ENCODE results near the gene BMPR1A. TPM values are rescaled to one million over a fixed set of nuclear protein-coding genes. Genes with fewer than 3 reads are reported as not detected.

The BMPR1A gene
- total RNA-seq, 2 donors from 2014 or later = 53.9 to 58.1 TPM

DNA sequence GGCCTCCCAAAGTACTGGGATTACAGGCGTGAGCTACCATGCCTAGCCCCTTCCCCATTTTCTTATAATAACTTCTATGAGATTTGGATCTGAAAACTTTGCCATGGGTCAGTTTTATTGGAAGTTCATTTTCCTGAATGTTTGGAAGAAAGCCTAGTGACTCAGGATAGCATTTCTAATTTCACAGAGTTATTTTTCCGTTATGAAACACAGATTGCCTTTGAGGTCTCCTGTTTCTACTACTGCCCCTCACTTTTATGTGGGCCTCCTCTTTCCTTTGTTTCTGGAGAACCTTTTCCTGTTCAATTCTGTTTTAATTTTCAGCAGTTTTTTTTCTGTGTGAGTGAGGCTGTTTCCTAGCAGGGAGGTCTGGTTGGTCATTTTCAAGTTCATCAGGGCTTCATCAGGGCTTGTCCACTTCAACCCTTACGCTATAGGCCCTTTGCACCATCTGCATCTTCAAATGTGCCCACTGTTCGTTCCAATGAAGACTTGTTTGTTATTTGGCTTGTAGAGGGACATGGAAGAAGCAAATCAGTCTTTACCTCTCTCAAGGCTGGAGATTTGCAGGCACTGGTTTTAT, 58.7 kb downstream of the BMPR1A start:
- no peak for DNase-seq (ENCODE audit: low spot score)

DNA sequence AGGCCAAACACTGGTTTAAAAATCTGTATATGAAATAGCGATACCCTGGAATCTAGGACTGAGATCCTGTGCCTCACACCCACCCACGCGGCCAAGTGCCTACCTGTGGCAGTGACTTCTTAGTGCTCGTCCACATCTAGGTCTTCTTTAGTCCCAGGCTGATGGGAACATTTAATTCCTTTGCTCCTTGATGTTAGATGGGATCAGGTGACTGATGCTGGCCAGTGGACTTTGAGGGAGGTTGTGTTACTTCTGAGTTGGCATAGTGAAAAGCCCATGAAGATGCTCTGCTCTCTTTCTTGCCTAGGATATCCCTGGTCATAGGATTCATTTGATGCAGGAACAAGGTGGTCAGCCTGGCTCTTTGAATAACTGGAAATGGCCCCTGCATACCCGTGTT, 59.2 kb downstream of the BMPR1A start:
- intact Hi-C loops (cut with DNase I) = no loop called here
- WGBS = 87% methylated on average over 5 of the region's 5 CpGs
- Histone ChIP-seq H3K36me3 (no peaks in the 10 kb centered on the region), H3K9me3 (no peaks in the 10 kb centered on the region), H3K4me1 (replicated peaks) (no peaks in the 10 kb centered on the region), H3K4me3 (no peak overlapping the region), H3K27ac (no peak overlapping the region), H3K27me3 (replicated peaks; ENCODE audit: insufficient read depth) (no peaks in the 10 kb centered on the region)
- TF ChIP-seq POLR2AphosphoS5 (IDR thresholded peaks at IDR 0.05) = no peak
- TF ChIP-seq, protein P1, sequence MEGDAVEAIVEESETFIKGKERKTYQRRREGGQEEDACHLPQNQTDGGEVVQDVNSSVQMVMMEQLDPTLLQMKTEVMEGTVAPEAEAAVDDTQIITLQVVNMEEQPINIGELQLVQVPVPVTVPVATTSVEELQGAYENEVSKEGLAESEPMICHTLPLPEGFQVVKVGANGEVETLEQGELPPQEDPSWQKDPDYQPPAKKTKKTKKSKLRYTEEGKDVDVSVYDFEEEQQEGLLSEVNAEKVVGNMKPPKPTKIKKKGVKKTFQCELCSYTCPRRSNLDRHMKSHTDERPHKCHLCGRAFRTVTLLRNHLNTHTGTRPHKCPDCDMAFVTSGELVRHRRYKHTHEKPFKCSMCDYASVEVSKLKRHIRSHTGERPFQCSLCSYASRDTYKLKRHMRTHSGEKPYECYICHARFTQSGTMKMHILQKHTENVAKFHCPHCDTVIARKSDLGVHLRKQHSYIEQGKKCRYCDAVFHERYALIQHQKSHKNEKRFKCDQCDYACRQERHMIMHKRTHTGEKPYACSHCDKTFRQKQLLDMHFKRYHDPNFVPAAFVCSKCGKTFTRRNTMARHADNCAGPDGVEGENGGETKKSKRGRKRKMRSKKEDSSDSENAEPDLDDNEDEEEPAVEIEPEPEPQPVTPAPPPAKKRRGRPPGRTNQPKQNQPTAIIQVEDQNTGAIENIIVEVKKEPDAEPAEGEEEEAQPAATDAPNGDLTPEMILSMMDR (IDR thresholded peaks at IDR 0.05) = no peak
- TF ChIP-seq POLR2A (IDR thresholded peaks at IDR 0.05) = no peak
- no peak for DNase-seq (ENCODE audit: low spot score)

More for the DNA sequence above, 58.7 kb downstream of the BMPR1A start:
- no peak overlapping the region for H3K4me3 ChIP-seq
- H3K27me3 ChIP-seq (replicated peaks; ENCODE audit: insufficient read depth) = no peaks in the 10 kb centered on the region
- no peak for TF ChIP-seq POLR2A (IDR thresholded peaks at IDR 0.05)
- TF ChIP-seq, protein P1 (IDR thresholded peaks at IDR 0.05) = no peak
- no peak for TF ChIP-seq POLR2AphosphoS5 (IDR thresholded peaks at IDR 0.05)
- intact Hi-C loops (cut with DNase I) = no loop called here
- no peaks in the 10 kb centered on the region for H3K9me3 ChIP-seq
- no peaks in the 10 kb centered on the region for H3K36me3 ChIP-seq
- no peak overlapping the region for H3K27ac ChIP-seq
- H3K4me1 ChIP-seq (replicated peaks) = no peaks in the 10 kb centered on the region
- 69% methylated on average over 4 of the region's 4 CpGs for WGBS

DNA sequence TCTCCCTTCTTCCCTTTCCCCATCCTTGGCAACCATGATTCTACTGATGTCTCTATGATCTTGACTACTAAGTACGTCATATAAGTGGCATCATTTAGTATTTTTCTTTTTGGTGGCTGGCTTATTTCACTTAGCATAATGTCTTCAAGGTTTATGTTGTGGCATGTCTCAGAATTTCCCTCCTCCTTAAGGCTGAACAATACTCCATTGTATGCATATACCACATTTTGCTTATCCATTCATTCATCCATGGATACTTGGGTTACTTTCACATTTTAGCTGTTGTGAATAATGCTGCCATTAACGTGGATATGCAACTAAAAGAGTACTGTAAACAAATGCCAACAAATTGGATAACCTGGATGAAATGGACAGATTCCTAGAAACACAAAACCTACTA, 60.8 kb downstream of the BMPR1A start:
- Histone ChIP-seq H3K27me3 (replicated peaks; ENCODE audit: insufficient read depth) (no peaks in the 10 kb centered on the region), H3K4me1 (replicated peaks) (no peaks in the 10 kb centered on the region), H3K27ac (no peak overlapping the region), H3K9me3 (no peaks in the 10 kb centered on the region), H3K4me3 (no peak overlapping the region), H3K36me3 (no peaks in the 10 kb centered on the region)
- intact Hi-C loops (cut with DNase I) = no loop called here
- no peak for DNase-seq (ENCODE audit: low spot score)
- 58% methylated on average over 2 of the region's 2 CpGs for WGBS
- no peak for TF ChIP-seq POLR2AphosphoS5 (IDR thresholded peaks at IDR 0.05)
- TF ChIP-seq, protein P1 (IDR thresholded peaks at IDR 0.05) = no peak
- no peak for TF ChIP-seq POLR2A (IDR thresholded peaks at IDR 0.05)

DNA sequence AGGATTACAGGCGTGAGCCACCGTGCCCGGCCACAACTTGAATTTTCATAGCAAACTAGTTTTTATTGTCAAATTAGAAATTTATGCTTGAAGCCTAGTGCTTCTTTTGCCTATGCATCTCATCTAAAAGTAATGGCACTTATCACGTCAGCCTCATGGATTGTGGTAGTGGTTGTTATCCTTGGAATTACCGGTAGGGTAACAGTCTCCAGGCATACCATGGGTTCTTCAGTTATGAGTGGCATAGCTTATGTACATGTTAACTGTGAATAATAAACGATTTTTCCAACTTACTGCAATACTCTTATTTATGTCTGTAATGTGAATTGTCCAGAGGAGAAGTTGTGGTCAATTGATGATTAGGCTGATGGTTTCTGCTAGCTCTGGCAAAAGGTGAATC, 63.1 kb downstream of the BMPR1A start:
- H3K9me3 ChIP-seq = no peaks in the 10 kb centered on the region
- H3K27me3 ChIP-seq (replicated peaks; ENCODE audit: insufficient read depth) = no peaks in the 10 kb centered on the region
- no peak for DNase-seq (ENCODE audit: low spot score)
- no peak overlapping the region for H3K4me3 ChIP-seq
- intact Hi-C loops (cut with DNase I) = no loop called here
- H3K36me3 ChIP-seq = no peaks in the 10 kb centered on the region
- H3K4me1 ChIP-seq (replicated peaks) = peaks cover 3% of the 10 kb centered on the region
- 86% methylated on average over 6 of the region's 6 CpGs for WGBS
- no peak overlapping the region for H3K27ac ChIP-seq
- TF ChIP-seq POLR2AphosphoS5 (IDR thresholded peaks at IDR 0.05) = no peak
- no peak for TF ChIP-seq POLR2A (IDR thresholded peaks at IDR 0.05)
- TF ChIP-seq, protein P1 (IDR thresholded peaks at IDR 0.05) = no peak

DNA sequence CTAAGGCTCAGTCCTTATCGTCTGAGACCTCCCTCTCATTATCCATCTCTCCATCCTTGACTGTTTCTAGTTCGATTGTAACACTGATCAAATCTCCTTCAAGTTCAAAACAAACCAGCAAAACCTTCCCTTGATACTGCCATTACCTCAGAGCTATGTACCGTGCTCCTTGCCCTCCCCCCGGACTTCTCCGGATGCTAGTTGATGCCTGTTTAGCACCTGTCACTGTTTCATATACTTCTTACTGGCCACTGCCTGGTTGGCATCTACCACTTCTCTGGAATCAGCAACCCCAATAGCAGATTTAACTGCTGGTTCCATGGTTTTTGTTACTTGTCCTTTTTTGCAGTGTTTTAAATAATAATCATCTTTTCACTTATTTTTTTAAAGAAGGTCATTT, 64.1 kb downstream of the BMPR1A start:
- DNase-seq (ENCODE audit: low spot score) = no peak
- 91% methylated on average over 5 of the region's 5 CpGs for WGBS
- Histone ChIP-seq H3K4me3 (no peak overlapping the region), H3K27me3 (replicated peaks; ENCODE audit: insufficient read depth) (no peaks in the 10 kb centered on the region), H3K9me3 (no peaks in the 10 kb centered on the region), H3K27ac (no peak overlapping the region), H3K36me3 (no peaks in the 10 kb centered on the region), H3K4me1 (replicated peaks) (peaks cover 3% of the 10 kb centered on the region)
- intact Hi-C loops (cut with DNase I) = no loop called here
- TF ChIP-seq, protein P1 (IDR thresholded peaks at IDR 0.05) = no peak
- TF ChIP-seq POLR2A (IDR thresholded peaks at IDR 0.05) (no peak), POLR2AphosphoS5 (IDR thresholded peaks at IDR 0.05) (no peak)
